Measurements from ENCODE around the gene GPR50. TPM values are rescaled to one million over a fixed set of nuclear protein-coding genes. Genes with fewer than 3 reads are reported as not detected.

Gene GPR50
- total and polyA plus RNA-seq, 2 of the 13 experiments (the other 11 are each of a cell fraction or from before 2014, with no cell fraction given): not detected

DNA sequence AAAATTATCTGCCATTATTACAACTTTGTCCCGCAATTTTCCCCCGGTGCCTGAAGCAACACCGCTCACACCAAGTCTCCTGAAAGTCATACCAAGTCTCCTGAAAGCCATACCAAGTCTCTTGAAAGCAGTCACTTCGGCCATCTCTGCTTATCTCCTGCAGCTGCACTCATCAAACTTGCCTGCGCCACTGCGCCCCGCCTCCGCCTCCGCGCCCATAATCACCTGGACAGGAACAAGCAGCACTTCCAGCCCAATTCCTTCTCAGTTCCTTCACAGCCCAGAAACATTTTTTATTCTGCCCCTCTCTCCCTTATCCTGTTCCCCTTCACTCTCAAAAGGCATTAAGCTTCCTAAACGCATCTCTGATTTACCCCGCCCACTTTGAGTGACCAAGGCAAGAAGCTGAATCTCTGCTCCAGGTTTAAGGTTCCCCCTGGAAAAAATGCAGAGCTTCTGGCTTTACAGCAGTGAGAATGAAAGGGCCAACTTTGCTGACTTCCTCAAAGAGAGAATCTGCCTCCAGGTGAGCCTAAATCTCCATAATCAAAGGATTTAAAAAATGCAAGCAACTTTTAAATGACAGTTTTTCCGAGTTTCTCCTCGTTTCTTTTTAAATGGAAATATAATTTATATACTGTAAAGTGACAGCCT, 7.7 kb downstream of the GPR50 start (continued):
- TF ChIP-seq, protein P1, sequence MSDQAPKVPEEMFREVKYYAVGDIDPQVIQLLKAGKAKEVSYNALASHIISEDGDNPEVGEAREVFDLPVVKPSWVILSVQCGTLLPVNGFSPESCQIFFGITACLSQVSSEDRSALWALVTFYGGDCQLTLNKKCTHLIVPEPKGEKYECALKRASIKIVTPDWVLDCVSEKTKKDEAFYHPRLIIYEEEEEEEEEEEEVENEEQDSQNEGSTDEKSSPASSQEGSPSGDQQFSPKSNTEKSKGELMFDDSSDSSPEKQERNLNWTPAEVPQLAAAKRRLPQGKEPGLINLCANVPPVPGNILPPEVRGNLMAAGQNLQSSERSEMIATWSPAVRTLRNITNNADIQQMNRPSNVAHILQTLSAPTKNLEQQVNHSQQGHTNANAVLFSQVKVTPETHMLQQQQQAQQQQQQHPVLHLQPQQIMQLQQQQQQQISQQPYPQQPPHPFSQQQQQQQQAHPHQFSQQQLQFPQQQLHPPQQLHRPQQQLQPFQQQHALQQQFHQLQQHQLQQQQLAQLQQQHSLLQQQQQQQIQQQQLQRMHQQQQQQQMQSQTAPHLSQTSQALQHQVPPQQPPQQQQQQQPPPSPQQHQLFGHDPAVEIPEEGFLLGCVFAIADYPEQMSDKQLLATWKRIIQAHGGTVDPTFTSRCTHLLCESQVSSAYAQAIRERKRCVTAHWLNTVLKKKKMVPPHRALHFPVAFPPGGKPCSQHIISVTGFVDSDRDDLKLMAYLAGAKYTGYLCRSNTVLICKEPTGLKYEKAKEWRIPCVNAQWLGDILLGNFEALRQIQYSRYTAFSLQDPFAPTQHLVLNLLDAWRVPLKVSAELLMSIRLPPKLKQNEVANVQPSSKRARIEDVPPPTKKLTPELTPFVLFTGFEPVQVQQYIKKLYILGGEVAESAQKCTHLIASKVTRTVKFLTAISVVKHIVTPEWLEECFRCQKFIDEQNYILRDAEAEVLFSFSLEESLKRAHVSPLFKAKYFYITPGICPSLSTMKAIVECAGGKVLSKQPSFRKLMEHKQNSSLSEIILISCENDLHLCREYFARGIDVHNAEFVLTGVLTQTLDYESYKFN (CRISPR knock-in tag; conservative IDR thresholded peaks at IDR 0.05): no peak
- TF ChIP-seq, protein P2, sequence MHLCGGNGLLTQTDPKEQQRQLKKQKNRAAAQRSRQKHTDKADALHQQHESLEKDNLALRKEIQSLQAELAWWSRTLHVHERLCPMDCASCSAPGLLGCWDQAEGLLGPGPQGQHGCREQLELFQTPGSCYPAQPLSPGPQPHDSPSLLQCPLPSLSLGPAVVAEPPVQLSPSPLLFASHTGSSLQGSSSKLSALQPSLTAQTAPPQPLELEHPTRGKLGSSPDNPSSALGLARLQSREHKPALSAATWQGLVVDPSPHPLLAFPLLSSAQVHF (CRISPR knock-in tag; IDR thresholded peaks at IDR 0.05): no peak
- TF ChIP-seq E2F1 (CRISPR knock-in tag; IDR thresholded peaks at IDR 0.05): no peak
- TF ChIP-seq ZNF629 (CRISPR knock-in tag; conservative IDR thresholded peaks at IDR 0.05): no peak
- no peak for TF ChIP-seq YEATS2 (CRISPR knock-in tag; IDR thresholded peaks at IDR 0.05; ENCODE audit: borderline replicate concordance)
- no peak for TF ChIP-seq CBX5 (CRISPR knock-in tag; IDR thresholded peaks at IDR 0.05; ENCODE audit: borderline replicate concordance)
- no peak for TF ChIP-seq ZKSCAN5 (CRISPR knock-in tag; IDR thresholded peaks at IDR 0.05)
- TF ChIP-seq ZBTB42 (CRISPR knock-in tag; IDR thresholded peaks at IDR 0.05): no peak
- TF ChIP-seq TBX3 (IDR thresholded peaks at IDR 0.05; ENCODE audit: borderline replicate concordance): no peak
- no peak for TF ChIP-seq NKX3-1 (CRISPR knock-in tag; IDR thresholded peaks at IDR 0.05)
- TF ChIP-seq DRAP1 (CRISPR knock-in tag; IDR thresholded peaks at IDR 0.05): no peak
- TF ChIP-seq SMC3 (IDR thresholded peaks at IDR 0.05; ENCODE audit: low read length): no peak
- no peak for TF ChIP-seq SMARCC2 (IDR thresholded peaks at IDR 0.05)
- TF ChIP-seq KDM1A (CRISPR knock-in tag; IDR thresholded peaks at IDR 0.05): no peak
